Measurements from ENCODE around the gene C6.
"Not testable (repeated sequence)": the region's sequence is repeated elsewhere in the genome, so short reads cannot be mapped to it uniquely, and the experiment has no call there.

C6 gene

DNA sequence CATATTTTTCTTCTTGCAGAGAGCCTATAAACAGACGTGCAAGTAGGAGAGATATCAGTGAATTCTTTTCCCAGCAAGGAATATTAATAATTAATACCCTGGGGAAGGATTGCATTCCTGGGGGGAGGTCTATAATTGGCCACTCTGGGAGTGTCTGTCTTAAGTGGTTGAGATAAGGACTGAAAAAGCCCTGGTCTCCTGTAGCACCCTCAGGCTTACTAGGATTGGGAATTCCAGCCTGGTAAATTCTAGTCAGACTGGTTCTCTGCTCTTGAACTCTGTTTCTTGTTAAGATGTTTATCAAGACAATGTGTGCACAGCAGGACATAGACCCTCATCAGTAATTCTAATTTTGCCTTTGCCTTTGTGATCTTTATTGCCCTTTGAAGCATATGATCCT lies 16.9 kb upstream of the C6 start:
- H3K14ac ChIP-seq (ENCODE audit: low read length), result not testable (repeated sequence)

DNA sequence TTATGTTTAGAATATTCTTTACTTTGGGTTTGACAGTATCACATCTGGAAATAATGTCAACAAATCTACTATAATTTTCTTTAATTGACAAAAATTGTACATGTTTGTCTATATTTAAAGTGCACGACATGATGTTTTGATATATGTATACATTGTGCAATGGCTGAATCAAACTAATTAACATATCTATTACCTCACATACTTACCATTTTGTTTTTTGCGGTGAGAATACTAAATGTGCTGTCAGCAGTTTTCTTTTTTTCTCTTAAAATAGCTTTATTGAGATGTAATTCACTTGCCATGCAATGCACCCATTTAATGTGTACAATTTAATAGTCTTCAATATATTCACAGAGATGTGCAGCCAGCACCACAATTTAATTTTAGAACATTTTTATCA lies 10.6 kb upstream of the C6 start:
- no peaks in the 10 kb centered on the region for H3K9me3 ChIP-seq (replicated peaks in 1 of 2; ENCODE audit: control insufficient read depth in 2 of 2, insufficient read depth in 1 of 2, low read depth in 1 of 2, low read length in 2 of 2)
- no peak overlapping the region for H2BK12ac ChIP-seq (ENCODE audit: low read length)
- no peak overlapping the region for H2BK120ac ChIP-seq (ENCODE audit: low read depth, low read length)
- no peak overlapping the region for H3K27ac ChIP-seq (replicated peaks; ENCODE audit: low read length)
- no peak overlapping the region for H3K23ac ChIP-seq (ENCODE audit: low read depth, low read length, poor library complexity)
- no peaks in the 10 kb centered on the region for H3K79me1 ChIP-seq (ENCODE audit: low read depth, low read length)
- H3K27me3 ChIP-seq (ENCODE audit: control insufficient read depth in 3 of 3, insufficient read depth in 3 of 3, low read depth in 1 of 3, low read length in 3 of 3), result no peaks in the 10 kb centered on the region
- no peak overlapping the region for H2AFZ ChIP-seq (ENCODE audit: low read length)
- H3K4me1 ChIP-seq (ENCODE audit: control insufficient read depth in 2 of 2, insufficient read depth in 1 of 2, low read depth in 1 of 2, low read length in 2 of 2), result peaks cover 0 to 3% of the 10 kb centered on the region in 2 donors
- no peak overlapping the region for H2BK5ac ChIP-seq (ENCODE audit: low read length)
- no CpG with 5 or more reads among the region's 2 CpGs for WGBS, 2 donors (ENCODE audit: extremely low coverage in 2 of 2, insufficient read length in 2 of 2, insufficient replicate concordance in 1 of 2)
- no peak overlapping the region for H3K4me3 ChIP-seq (ENCODE audit: low read length in 2 of 2)
- H3K4ac ChIP-seq (ENCODE audit: low read length), result no peak overlapping the region
- no peak overlapping the region for H4K8ac ChIP-seq (ENCODE audit: low read depth, low read length)
- H2BK15ac ChIP-seq (ENCODE audit: low read length), result no peak overlapping the region
- no peak overlapping the region for H3K4me2 ChIP-seq (ENCODE audit: insufficient read depth, low read length, poor library complexity, severe bottlenecking)
- no peak overlapping the region for H4K91ac ChIP-seq (ENCODE audit: low read depth, low read length, poor library complexity)
- no peak for DNase-seq (ENCODE audit: low spot score)
- H3K14ac ChIP-seq (ENCODE audit: low read length), result no peak overlapping the region
- H3K36me3 ChIP-seq (replicated peaks in 1 of 2; ENCODE audit: control insufficient read depth in 2 of 2, insufficient read depth in 2 of 2, low read length in 2 of 2), result no peaks in the 10 kb centered on the region
- H3K9ac ChIP-seq (ENCODE audit: low read depth, low read length, poor library complexity), result no peak overlapping the region
- H2AK5ac ChIP-seq (ENCODE audit: low read depth, low read length), result no peak overlapping the region
- H3K18ac ChIP-seq (ENCODE audit: low read length), result no peak overlapping the region

More for the DNA sequence above, 16.9 kb upstream of the C6 start:
- H2BK5ac ChIP-seq (ENCODE audit: low read length); H3K23ac ChIP-seq (ENCODE audit: low read depth, low read length, poor library complexity); H2BK120ac ChIP-seq (ENCODE audit: low read depth, low read length); H2BK15ac ChIP-seq (ENCODE audit: low read length); H2AFZ ChIP-seq (ENCODE audit: low read length); H2BK12ac ChIP-seq (ENCODE audit: low read length); H3K4ac ChIP-seq (ENCODE audit: low read length); H3K4me2 ChIP-seq (ENCODE audit: insufficient read depth, low read length, poor library complexity, severe bottlenecking); H4K91ac ChIP-seq (ENCODE audit: low read depth, low read length, poor library complexity); H3K27ac ChIP-seq (replicated peaks; ENCODE audit: low read length); H2AK5ac ChIP-seq (ENCODE audit: low read depth, low read length); H4K8ac ChIP-seq (ENCODE audit: low read depth, low read length); H3K36me3 ChIP-seq (replicated peaks in 1 of 2; ENCODE audit: control insufficient read depth in 2 of 2, insufficient read depth in 2 of 2, low read length in 2 of 2); H3K9me3 ChIP-seq (replicated peaks in 1 of 2; ENCODE audit: control insufficient read depth in 2 of 2, insufficient read depth in 1 of 2, low read depth in 1 of 2, low read length in 2 of 2); H3K79me1 ChIP-seq (ENCODE audit: low read depth, low read length); DNase-seq (ENCODE audit: low spot score); H3K4me1 ChIP-seq (ENCODE audit: control insufficient read depth in 2 of 2, insufficient read depth in 1 of 2, low read depth in 1 of 2, low read length in 2 of 2); H3K27me3 ChIP-seq (ENCODE audit: control insufficient read depth in 3 of 3, insufficient read depth in 3 of 3, low read depth in 1 of 3, low read length in 3 of 3); H3K4me3 ChIP-seq (ENCODE audit: low read length in 2 of 2); H3K18ac ChIP-seq (ENCODE audit: low read length); H3K9ac ChIP-seq (ENCODE audit: low read depth, low read length, poor library complexity): not testable (repeated sequence)
- no CpG with 5 or more reads among the region's 1 CpG for whole genome bisulfite sequencing, 2 donors (ENCODE audit: extremely low coverage in 2 of 2, insufficient read length in 2 of 2, insufficient replicate concordance in 1 of 2)

DNA sequence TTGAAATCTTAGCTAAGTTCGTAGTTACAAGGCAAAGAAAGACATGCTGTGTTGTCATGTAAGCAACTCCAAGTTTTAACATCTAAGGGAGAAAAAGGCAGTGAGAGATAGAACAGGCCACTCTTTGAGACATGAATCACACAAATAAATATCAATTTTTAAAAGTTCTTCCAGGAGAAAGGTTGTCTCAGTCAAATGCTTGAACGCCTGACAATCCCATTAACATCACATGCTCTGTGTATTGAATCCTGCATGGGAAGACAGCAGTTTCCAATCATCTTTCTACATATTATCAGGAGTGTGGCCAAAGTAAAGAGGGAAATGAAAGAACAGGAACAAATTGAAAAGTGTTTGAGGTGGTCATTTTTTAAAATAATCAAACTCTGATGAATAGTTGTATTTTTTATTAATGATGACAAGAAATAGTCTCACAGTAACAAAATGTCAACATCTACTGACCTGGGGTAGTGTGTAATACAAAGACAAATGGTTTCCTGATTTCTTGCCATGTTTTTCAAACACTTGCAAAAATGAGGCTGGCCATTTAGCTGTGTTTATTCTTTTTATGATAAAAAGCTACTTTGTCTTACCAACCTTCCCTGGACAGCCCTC lies 6.4 kb upstream of the C6 start:
- no peaks in the 10 kb centered on the region for H3K9me3 ChIP-seq (replicated peaks in 1 of 2; ENCODE audit: control insufficient read depth in 2 of 2, insufficient read depth in 1 of 2, low read depth in 1 of 2, low read length in 2 of 2)
- no CpG with 5 or more reads among the region's 2 CpGs for WGBS, 2 donors (ENCODE audit: extremely low coverage in 2 of 2, insufficient read length in 2 of 2, insufficient replicate concordance in 1 of 2)
- no peak overlapping the region for H3K18ac ChIP-seq (ENCODE audit: low read length)
- H3K27me3 ChIP-seq (ENCODE audit: control insufficient read depth in 3 of 3, insufficient read depth in 3 of 3, low read depth in 1 of 3, low read length in 3 of 3), result no peaks in the 10 kb centered on the region
- no peak overlapping the region for H2BK15ac ChIP-seq (ENCODE audit: low read length)
- no peak overlapping the region for H4K8ac ChIP-seq (ENCODE audit: low read depth, low read length)
- H2AFZ ChIP-seq (ENCODE audit: low read length), result no peak overlapping the region
- H3K36me3 ChIP-seq (replicated peaks in 1 of 2; ENCODE audit: control insufficient read depth in 2 of 2, insufficient read depth in 2 of 2, low read length in 2 of 2), result no peaks in the 10 kb centered on the region
- H3K4me3 ChIP-seq (ENCODE audit: low read length in 2 of 2), result no peak overlapping the region
- H3K14ac ChIP-seq (ENCODE audit: low read length), result no peak overlapping the region
- peaks cover 0 to 5% of the 10 kb centered on the region in 2 donors for H3K4me1 ChIP-seq (ENCODE audit: control insufficient read depth in 2 of 2, insufficient read depth in 1 of 2, low read depth in 1 of 2, low read length in 2 of 2)
- H3K27ac ChIP-seq (replicated peaks; ENCODE audit: low read length), result no peak overlapping the region
- no peak overlapping the region for H3K4ac ChIP-seq (ENCODE audit: low read length)
- no peak overlapping the region for H3K23ac ChIP-seq (ENCODE audit: low read depth, low read length, poor library complexity)
- no peak overlapping the region for H2AK5ac ChIP-seq (ENCODE audit: low read depth, low read length)
- no peak for DNase-seq (ENCODE audit: low spot score)
- H3K4me2 ChIP-seq (ENCODE audit: insufficient read depth, low read length, poor library complexity, severe bottlenecking), result no peak overlapping the region
- H3K79me1 ChIP-seq (ENCODE audit: low read depth, low read length), result no peaks in the 10 kb centered on the region
- no peak overlapping the region for H2BK120ac ChIP-seq (ENCODE audit: low read depth, low read length)
- H4K91ac ChIP-seq (ENCODE audit: low read depth, low read length, poor library complexity), result no peak overlapping the region
- H2BK12ac ChIP-seq (ENCODE audit: low read length), result no peak overlapping the region
- H2BK5ac ChIP-seq (ENCODE audit: low read length), result no peak overlapping the region
- H3K9ac ChIP-seq (ENCODE audit: low read depth, low read length, poor library complexity), result no peak overlapping the region

- Histone ChIP-seq H3K4me1 (ENCODE audit: control insufficient read depth in 2 of 2, insufficient read depth in 1 of 2, low read depth in 1 of 2, low read length in 2 of 2) (peaks cover 0 to 5% of the 10 kb centered on the region in 2 donors), H3K27me3 (ENCODE audit: control insufficient read depth in 3 of 3, insufficient read depth in 3 of 3, low read depth in 1 of 3, low read length in 3 of 3) (no peaks in the 10 kb centered on the region), H3K18ac (ENCODE audit: low read length) (no peak overlapping the region), H3K14ac (ENCODE audit: low read length) (no peak overlapping the region), H3K4ac (ENCODE audit: low read length) (no peak overlapping the region), H3K9ac (ENCODE audit: low read depth, low read length, poor library complexity) (no peak overlapping the region), H3K79me1 (ENCODE audit: low read depth, low read length) (no peaks in the 10 kb centered on the region), H3K27ac (replicated peaks; ENCODE audit: low read length) (no peak overlapping the region), H2BK12ac (ENCODE audit: low read length) (no peak overlapping the region), H3K4me2 (ENCODE audit: insufficient read depth, low read length, poor library complexity, severe bottlenecking) (no peak overlapping the region), H3K9me3 (replicated peaks in 1 of 2; ENCODE audit: control insufficient read depth in 2 of 2, insufficient read depth in 1 of 2, low read depth in 1 of 2, low read length in 2 of 2) (no peaks in the 10 kb centered on the region), H4K8ac (ENCODE audit: low read depth, low read length) (no peak overlapping the region), H4K91ac (ENCODE audit: low read depth, low read length, poor library complexity) (no peak overlapping the region), H3K4me3 (ENCODE audit: low read length in 2 of 2) (no peak overlapping the region), H2AFZ (ENCODE audit: low read length) (no peak overlapping the region), H2BK5ac (ENCODE audit: low read length) (no peak overlapping the region), H3K23ac (ENCODE audit: low read depth, low read length, poor library complexity) (no peak overlapping the region), H2AK5ac (ENCODE audit: low read depth, low read length) (no peak overlapping the region), H2BK120ac (ENCODE audit: low read depth, low read length) (no peak overlapping the region), H2BK15ac (ENCODE audit: low read length) (no peak overlapping the region), H3K36me3 (replicated peaks in 1 of 2; ENCODE audit: control insufficient read depth in 2 of 2, insufficient read depth in 2 of 2, low read length in 2 of 2) (no peaks in the 10 kb centered on the region)
- DNase-seq (ENCODE audit: low spot score), result peak; percentile 12
- no CpG with 5 or more reads among the region's 1 CpG for WGBS, 2 donors (ENCODE audit: extremely low coverage in 2 of 2, insufficient read length in 2 of 2, insufficient replicate concordance in 1 of 2)
Observed at GRCh38 chr5:41218929-41219657, 5.8 kb upstream of the C6 start.

Data from neuronal stem cell (in vitro differentiated cells).